CD14-positive monocyte (primary cell): ENCODE measurements around the gene ATP5F1D. TPM values are rescaled to one million over a fixed set of nuclear protein-coding genes. Genes with fewer than 3 reads are reported as not detected.

Experiments
- DNase-seq, 3 donors: peaks; one replicate each; pipeline ENCODE4 v3.0.0-alpha.2; 2011 to 2022
- H2AFZ ChIP-seq: 2 replicates; pipeline ENCODE4 v1.6.0; 2012; ENCODE audit warnings: mild to moderate bottlenecking, low read depth, low read length, inconsistent platforms; ENCODE audit not compliant: insufficient read depth, poor library complexity, severe bottlenecking
- H3K27ac ChIP-seq, 2 donors: 1 replicate in 1 of 2; 2 replicates in 1 of 2; pipeline ENCODE4 v1.5.1; 2012 to 2013; ENCODE audit warnings: low read length in 2 of 2, control low read depth in 1 of 2, inconsistent platforms in 1 of 2, low read depth in 1 of 2, mild to moderate bottlenecking in 1 of 2
- H3K27me3 ChIP-seq, 2 donors: one replicate each; pipeline versions ENCODE4 v1.6.0 to v1.6.1; 2011 to 2013; ENCODE audit warnings: low read length in 2 of 2; ENCODE audit not compliant: control insufficient read depth in 2 of 2, insufficient read depth in 2 of 2
- H3K36me3 ChIP-seq, 2 donors: replicated peaks in 1 of 2; 1 replicate in 1 of 2; 2 replicates in 1 of 2; pipeline versions ENCODE4 v1.5.1 to v1.6.1; 2012 to 2013; ENCODE audit warnings: low read length in 2 of 2, control low read depth in 1 of 2, inconsistent platforms in 1 of 2, mild to moderate bottlenecking in 1 of 2; ENCODE audit not compliant: insufficient read depth in 2 of 2, control insufficient read depth in 1 of 2
- H3K4me1 ChIP-seq, 2 donors: 1 replicate in 1 of 2; 2 replicates in 1 of 2; pipeline versions ENCODE4 v1.5.1 to v1.6.1; 2012 to 2013; ENCODE audit warnings: low read length in 2 of 2, control low read depth in 1 of 2, inconsistent platforms in 1 of 2, mild to moderate bottlenecking in 1 of 2, moderate library complexity in 1 of 2; ENCODE audit not compliant: insufficient read depth in 2 of 2, control insufficient read depth in 1 of 2
- H3K4me2 ChIP-seq: replicated peaks from 2 replicates; pipeline ENCODE3; 2012; ENCODE audit warnings: low read length, moderate library complexity, mild to moderate bottlenecking; ENCODE audit not compliant: poor library complexity, severe bottlenecking; ENCODE audit errors: extremely low read depth
- H3K4me3 ChIP-seq, 3 experiments: fragments of 200-600 bp in 1 of 3; sonication (generic) in 1 of 3; replicated peaks in 1 of 3; 1 replicate in 2 of 3; 2 replicates in 1 of 3; pipeline ENCODE4 v1.5.1; 2011 to 2013; ENCODE audit warnings: low read length in 3 of 3, mild to moderate bottlenecking in 3 of 3, control low read depth in 2 of 3, low read depth in 2 of 3, inconsistent platforms in 1 of 3, moderate library complexity in 1 of 3
- H3K79me2 ChIP-seq: 2 replicates; pipeline ENCODE4 v1.6.0; 2012; ENCODE audit warnings: mild to moderate bottlenecking, control low read depth, inconsistent platforms, low read length, moderate library complexity; ENCODE audit not compliant: insufficient read depth
- H3K9ac ChIP-seq: 2 replicates; pipeline ENCODE4 v1.6.0; 2017; ENCODE audit warnings: low read length, mild to moderate bottlenecking; ENCODE audit not compliant: insufficient read depth, poor library complexity, severe bottlenecking
- H3K9me3 ChIP-seq, 2 donors: replicated peaks in 1 of 2; 1 replicate in 1 of 2; 2 replicates in 1 of 2; pipeline versions ENCODE4 v1.5.1 to v1.6.1; 2012 to 2013; ENCODE audit warnings: low read length in 2 of 2, control low read depth in 1 of 2; ENCODE audit not compliant: control insufficient read depth in 1 of 2, insufficient read depth in 1 of 2
- H4K20me1 ChIP-seq: 2 replicates; pipeline ENCODE4 v1.6.0; 2012; ENCODE audit warnings: mild to moderate bottlenecking, low read length, control low read depth, moderate library complexity; ENCODE audit not compliant: insufficient read depth
- H3K27ac Mint-ChIP-seq, 7 donors: one replicate each; pipeline ENCODE4 v1.8.0; 2020; ENCODE audit warnings: mild to moderate bottlenecking in 7 of 7, mixed read lengths in 7 of 7, moderate library complexity in 6 of 7, inconsistent platforms in 2 of 7
- H3K27me3 Mint-ChIP-seq, 3 donors: one replicate each; pipeline ENCODE4 v1.8.0; 2021 to 2022; ENCODE audit warnings: low read depth in 3 of 3, mild to moderate bottlenecking in 3 of 3, mixed read lengths in 3 of 3, moderate library complexity in 3 of 3, inconsistent platforms in 1 of 3
- H3K36me3 Mint-ChIP-seq, 2 donors: one replicate each; pipeline ENCODE4 v1.8.0; 2020; ENCODE audit warnings: mixed read lengths in 2 of 2, inconsistent platforms in 1 of 2, mild to moderate bottlenecking in 1 of 2
- H3K4me1 Mint-ChIP-seq: one replicate; pipeline ENCODE4 v1.8.0; 2020; ENCODE audit warnings: mild to moderate bottlenecking, mixed read lengths
- H3K4me3 Mint-ChIP-seq, 2 donors: one replicate each; pipeline ENCODE4 v1.8.0; 2020; ENCODE audit warnings: mild to moderate bottlenecking in 2 of 2, mixed read lengths in 2 of 2, moderate library complexity in 1 of 2
- H3K9me3 Mint-ChIP-seq, 7 donors: one replicate each; pipeline ENCODE4 v1.8.0; 2020 to 2022; ENCODE audit warnings: mixed read lengths in 7 of 7, mild to moderate bottlenecking in 6 of 7, moderate library complexity in 6 of 7, inconsistent platforms in 2 of 7
- CTCF ChIP-seq: fragments of 200-600 bp; IDR thresholded peaks from one replicate; pipeline ENCODE4 v1.8.0; 2022; ENCODE audit warnings: antibody characterized with exemption, mild to moderate bottlenecking
- WGBS: methylation state at CpG from one replicate; pipeline ENCODE4 v1.1.5; 2013; ENCODE audit warnings: missing lambda C conversion rate; ENCODE audit not compliant: insufficient coverage; 5-methylcytosine and 5-hydroxymethylcytosine counted together
- intact Hi-C, 2 donors: fragments of 100-400 bp; cut with micrococcal nuclease; formaldehyde crosslinking; loops; one replicate each; pipeline versions ENCODE4 v1.15.0 to v1.15.1; 2023
- polyA plus RNA-seq, 3 donors: library from polyadenylated mRNA; depleted of rRNA in 1 of 3; unstranded in 2 of 3; stranded (reverse) in 1 of 3; fragments of 300-500 nt in 2 of 3; fragments of >200 nt in 1 of 3; fragmentation: Illumina TruSeq in 2 of 3; gene quantifications; 1 replicate in 2 of 3; 2 replicates in 1 of 3; pipeline ENCODE4 v1.2.3, GENCODE V29; 2012 to 2021

Gene ATP5F1D
- polyA plus RNA-seq, 3 donors, result 122 to 160 (median 143) TPM

DNA sequence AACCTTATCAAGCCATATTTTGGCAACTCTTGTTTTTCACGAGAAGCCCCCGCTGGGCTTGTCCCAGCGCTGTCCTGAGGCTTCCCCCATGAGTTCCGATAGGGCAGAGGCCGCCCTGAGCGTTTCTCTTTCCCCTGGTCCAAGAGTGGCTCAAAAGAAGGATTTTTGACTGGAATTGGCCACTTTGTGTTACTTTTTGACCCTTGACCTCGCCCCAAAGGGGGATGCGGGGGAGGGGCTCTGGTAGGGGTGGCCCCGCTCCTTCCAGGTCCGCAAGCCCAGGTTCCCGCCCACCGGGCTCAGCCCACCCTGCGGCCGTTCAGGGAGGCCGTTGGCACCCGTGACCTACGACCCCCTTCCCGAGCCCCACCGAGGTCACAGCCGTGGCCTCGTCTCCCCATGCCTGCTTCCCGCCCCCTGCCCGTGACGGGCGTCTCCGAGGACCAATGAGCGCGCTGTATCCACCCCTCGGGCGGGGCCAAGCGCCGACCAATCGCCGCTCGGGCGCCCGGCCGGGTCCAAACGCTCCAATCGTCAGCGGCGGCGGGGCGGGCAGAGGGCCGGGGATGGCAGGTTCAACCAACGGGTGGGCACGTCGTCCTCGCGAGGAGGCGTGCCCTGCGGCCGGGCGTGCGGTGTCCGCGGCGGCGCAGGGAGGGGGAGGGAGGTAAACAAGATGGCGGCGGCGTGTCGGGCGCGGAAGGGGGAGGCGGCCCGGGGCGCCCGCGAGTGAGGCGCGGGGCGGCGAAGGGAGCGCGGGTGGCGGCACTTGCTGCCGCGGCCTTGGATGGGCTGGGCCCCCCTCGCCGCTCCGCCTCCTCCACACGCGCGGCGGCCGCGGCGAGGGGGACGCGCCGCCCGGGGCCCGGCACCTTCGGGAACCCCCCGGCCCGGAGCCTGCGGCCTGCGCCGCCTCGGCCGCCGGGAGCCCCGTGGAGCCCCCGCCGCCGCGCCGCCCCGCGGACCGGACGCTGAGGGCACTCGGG is 36.1 kb upstream of the ATP5F1D start, which contains the start of gene STK11:
Gene STK11 (plus strand): TSS at position 665 of the 986 bp plus-strand sequence. CDS start 1,136 bp downstream, outside the sequence.
- 4% methylated on average over 113 of the region's 114 CpGs for WGBS
- Histone ChIP-seq H3K4me3 (peak within 1 kb of the TSS; percentile 73 to 96 (median 87)), H3K9ac (peak within 1 kb of the TSS; percentile 73), H3K79me2 (peaks cover 44% of the 10 kb centered on the region), H3K36me3 (peaks cover 0 to 9% of the 10 kb centered on the region in 2 donors), H3K4me1 (peaks cover 36 to 49% of the 10 kb centered on the region in 2 donors), H3K27me3 (no peaks in the 10 kb centered on the region), H4K20me1 (peaks cover 40% of the 10 kb centered on the region), H3K27ac (peak within 1 kb of the TSS; percentile 51 to 83), H3K9me3 (no peaks in the 10 kb centered on the region), H3K4me2 (peak within 1 kb of the TSS; percentile 95), H2AFZ (peak within 1 kb of the TSS; percentile 77)
- Mint-ChIP-seq H3K27me3 (peaks cover 0 to 4% (median 1%) of the 10 kb centered on the region in 3 donors), H3K4me1 (peaks cover 40% of the 10 kb centered on the region), H3K36me3 (peaks cover 9 to 14% of the 10 kb centered on the region in 2 donors), H3K27ac (peak within 1 kb of the TSS; percentile 89 to 93 (median 92)), H3K4me3 (peak within 1 kb of the TSS; percentile 97), H3K9me3 (no peaks in the 10 kb centered on the region)
- DNase-seq, result peak; percentile 96 to 97 (median 96)
- TF ChIP-seq CTCF, result no peak
- intact Hi-C loops, result no loop called here

DNA sequence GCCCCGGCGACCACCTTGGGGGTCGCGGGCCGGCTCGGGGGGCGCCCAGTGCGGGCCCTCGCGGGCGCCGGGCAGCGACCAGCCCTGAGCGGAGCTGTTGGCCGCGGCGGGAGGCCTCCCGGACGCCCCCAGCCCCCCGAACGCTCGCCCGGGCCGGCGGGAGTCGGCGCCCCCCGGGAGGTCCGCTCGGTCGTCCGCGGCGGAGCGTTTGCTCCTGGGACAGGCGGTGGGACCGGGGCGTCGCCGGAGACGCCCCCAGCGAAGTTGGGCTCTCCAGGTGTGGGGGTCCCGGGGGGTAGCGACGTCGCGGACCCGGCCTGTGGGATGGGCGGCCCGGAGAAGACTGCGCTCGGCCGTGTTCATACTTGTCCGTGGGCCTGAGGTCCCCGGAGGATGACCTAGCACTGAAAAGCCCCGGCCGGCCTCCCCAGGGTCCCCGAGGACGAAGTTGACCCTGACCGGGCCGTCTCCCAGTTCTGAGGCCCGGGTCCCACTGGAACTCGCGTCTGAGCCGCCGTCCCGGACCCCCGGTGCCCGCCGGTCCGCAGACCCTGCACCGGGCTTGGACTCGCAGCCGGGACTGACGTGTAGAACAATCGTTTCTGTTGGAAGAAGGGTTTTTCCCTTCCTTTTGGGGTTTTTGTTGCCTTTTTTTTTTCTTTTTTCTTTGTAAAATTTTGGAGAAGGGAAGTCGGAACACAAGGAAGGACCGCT is 35.2 kb upstream of the ATP5F1D start:
- H3K4me3 Mint-ChIP-seq, result peak overlapping the region; percentile 97
- peak in 1 of 3 donors; percentile 37 for DNase-seq
- Histone ChIP-seq H3K4me1 (peaks cover 41 to 53% of the 10 kb centered on the region in 2 donors), H3K27me3 (no peaks in the 10 kb centered on the region), H3K9me3 (no peaks in the 10 kb centered on the region), H3K79me2 (peaks cover 53% of the 10 kb centered on the region), H3K4me2 (peak overlapping the region; percentile 95), H3K36me3 (peaks cover 0 to 10% of the 10 kb centered on the region in 2 donors), H4K20me1 (peaks cover 48% of the 10 kb centered on the region), H3K9ac (peak overlapping the region; percentile 73), H2AFZ (no peak overlapping the region), H3K27ac (peak overlapping the region; percentile 51 to 83), H3K4me3 (peak overlapping the region; percentile 73 to 96 (median 87))
- H3K36me3 Mint-ChIP-seq, result peaks cover 11 to 21% of the 10 kb centered on the region in 2 donors
- H3K4me1 Mint-ChIP-seq, result peaks cover 46% of the 10 kb centered on the region
- under 1% methylated on average over 68 of the region's 78 CpGs for WGBS
- peaks cover 0 to 4% (median 1%) of the 10 kb centered on the region in 3 donors for H3K27me3 Mint-ChIP-seq
- peak overlapping the region; percentile 89 to 93 (median 92) for H3K27ac Mint-ChIP-seq
- intact Hi-C loops, result no loop called here
- TF ChIP-seq CTCF, result no peak
- H3K9me3 Mint-ChIP-seq, result no peaks in the 10 kb centered on the region
